ENCODE measurements around the gene ABCB11.
"Not testable (repeated sequence)": the region's sequence is repeated elsewhere in the genome, so short reads cannot be mapped to it uniquely, and the experiment has no call there.

Gene ABCB11

GRCh38 chr2:168969865-168970264 is 61.3 kb downstream of the ABCB11 start:
- no peak for DNase-seq

- no peak for DNase-seq
These were observed 62.8 kb downstream of the ABCB11 start for GRCh38 chr2:168968342-168968741.

GRCh38 chr2:168964251-168964807 is 66.8 kb downstream of the ABCB11 start:
- no peak for DNase-seq

- DNase-seq, result no peak
These were observed 68.5 kb downstream of the ABCB11 start for GRCh38 chr2:168962636-168963035.

- no peak for DNase-seq
These were observed 69.5 kb downstream of the ABCB11 start for GRCh38 chr2:168961450-168962229.

- no peak for DNase-seq
These were observed 74.7 kb downstream of the ABCB11 start for GRCh38 chr2:168956392-168956791.

GRCh38 chr2:168955321-168955720 is 75.8 kb downstream of the ABCB11 start:
- no peak for DNase-seq

- no peak for DNase-seq
These were observed 76.9 kb downstream of the ABCB11 start for GRCh38 chr2:168954256-168954655.

GRCh38 chr2:168952424-168952823 is 78.7 kb downstream of the ABCB11 start:
- DNase-seq, result no peak

- no peak for DNase-seq
These were observed 79.3 kb downstream of the ABCB11 start for GRCh38 chr2:168951871-168952270.

GRCh38 chr2:168949324-168949723 is 81.8 kb downstream of the ABCB11 start:
- no peak for DNase-seq

- no peak for DNase-seq
These were observed 82.4 kb downstream of the ABCB11 start for GRCh38 chr2:168948621-168949212.

GRCh38 chr2:168945508-168945907 is 85.6 kb downstream of the ABCB11 start:
- DNase-seq, result no peak

- DNase-seq, result no peak
These were observed 87.1 kb downstream of the ABCB11 start for GRCh38 chr2:168944065-168944464.

- DNase-seq, result no peak
These were observed 89.8 kb downstream of the ABCB11 start for GRCh38 chr2:168941297-168941696.

GRCh38 chr2:168939918-168940317 is 91.2 kb downstream of the ABCB11 start:
- no peak for DNase-seq

GRCh38 chr2:168939061-168939460 is 92.1 kb downstream of the ABCB11 start:
- no peak for DNase-seq

GRCh38 chr2:168935810-168936581 is 95.1 kb downstream of the ABCB11 start:
- DNase-seq, result no peak

GRCh38 chr2:168934826-168935225 is 96.3 kb downstream of the ABCB11 start:
- no peak for DNase-seq

- DNase-seq, result not testable (repeated sequence)
These were observed 99.0 kb downstream of the ABCB11 start for GRCh38 chr2:168932174-168932573.

- no peak for DNase-seq
These were observed 100.9 kb downstream of the ABCB11 start for GRCh38 chr2:168930242-168930641.

GRCh38 chr2:168929031-168929430 is 102.1 kb downstream of the ABCB11 start:
- DNase-seq, result no peak

- no peak for DNase-seq
These were observed 102.9 kb downstream of the ABCB11 start for GRCh38 chr2:168928113-168928831.

Measured in effector CD8-positive, alpha-beta T cell (primary cell).